Measurements from ENCODE around the gene TTC21A. TPM values are rescaled to one million over a fixed set of nuclear protein-coding genes. Genes with fewer than 3 reads are reported as not detected.
A peak's percentile ranks its signal among the peaks of the same experiment; 100 is the strongest.

Gene TTC21A
- polyA plus RNA-seq, 5 donors = 10.5 to 19.0 (median 15.6) TPM

- DNase-seq = no peak
These were observed 71.1 kb downstream of the TTC21A start for GRCh38 chr3:39178553-39178952.

GRCh38 chr3:39180183-39180545 is 72.7 kb downstream of the TTC21A start:
- no peak for DNase-seq

- DNase-seq = peak; percentile 86 to 88
These were observed 73.3 kb downstream of the TTC21A start for GRCh38 chr3:39180546-39181346.

GRCh38 chr3:39181408-39182335 is 74.2 kb downstream of the TTC21A start:
- DNase-seq = no peak

GRCh38 chr3:39183211-39184080 is 76.0 kb downstream of the TTC21A start:
- DNase-seq = no peak

GRCh38 chr3:39184081-39184967 is 76.8 kb downstream of the TTC21A start:
- no peak for DNase-seq

- no peak for DNase-seq
These were observed 77.4 kb downstream of the TTC21A start for GRCh38 chr3:39184968-39185285.

GRCh38 chr3:39185326-39185958 is 78.0 kb downstream of the TTC21A start:
- no peak for DNase-seq

- DNase-seq = no peak
These were observed 78.6 kb downstream of the TTC21A start for GRCh38 chr3:39185959-39186691.

GRCh38 chr3:39186692-39187151 is 79.2 kb downstream of the TTC21A start:
- DNase-seq = no peak

GRCh38 chr3:39187372-39188155 is 80.1 kb downstream of the TTC21A start:
- DNase-seq = no peak

Other genes with a start within 250 kb of the TTC21A start
- 1 to 10 TPM in 1 of 5 donors, under 1 TPM in 4; 0.67 to 1.1 (median 0.88) TPM for gene SCN11A, start 55.7 kb upstream of the TTC21A start, polyA plus RNA-seq (ENCODE audit: insufficient read depth in 1 of 5, insufficient read length in 5 of 5, low replicate concordance in 1 of 5)
- gene WDR48, start 55.7 kb upstream of the TTC21A start, polyA plus RNA-seq (ENCODE audit: insufficient read depth in 1 of 5, insufficient read length in 5 of 5, low replicate concordance in 1 of 5) = 10 to 100 TPM; 45.2 to 90.9 (median 84.8) TPM
- gene GORASP1, start 53 bp upstream of the TTC21A start, polyA plus RNA-seq (ENCODE audit: insufficient read depth in 1 of 5, insufficient read length in 5 of 5, low replicate concordance in 1 of 5) = 10 to 100 TPM; 52.8 to 72.8 (median 71.8) TPM
- gene CSRNP1, start 45.9 kb downstream of the TTC21A start, polyA plus RNA-seq (ENCODE audit: insufficient read depth in 1 of 5, insufficient read length in 5 of 5, low replicate concordance in 1 of 5) = 10 to 100 TPM in 2 of 5 donors, 1 to 10 TPM in 3; 6.8 to 17.2 (median 9.9) TPM
- 1 to 10 TPM in 1 of 5 donors, under 1 TPM in 4; 0.08 to 6.5 (median 0.09) TPM for gene XIRP1, start 84.9 kb downstream of the TTC21A start, polyA plus RNA-seq (ENCODE audit: insufficient read depth in 1 of 5, insufficient read length in 5 of 5, low replicate concordance in 1 of 5)
- 1 to 10 TPM; 2.1 to 5.4 (median 4.0) TPM for gene CX3CR1, start 172.4 kb downstream of the TTC21A start, polyA plus RNA-seq (ENCODE audit: insufficient read depth in 1 of 5, insufficient read length in 5 of 5, low replicate concordance in 1 of 5)
- not detected for gene CCR8, start 222.0 kb downstream of the TTC21A start, polyA plus RNA-seq (ENCODE audit: insufficient read depth in 1 of 5, insufficient read length in 5 of 5, low replicate concordance in 1 of 5)